SK-N-SH (cell line): Measurements from ENCODE around the gene COX7A1.

Experiments
- SIN3A ChIP-seq: IDR thresholded peaks from 2 replicates; pipeline ENCODE4 v1.6.1; 2012; ENCODE audit warnings: low read depth, mild to moderate bottlenecking, low read length, moderate library complexity, borderline replicate concordance
- TF ChIP-seq, protein P1 (sequence below): fragments of 200-600 bp; sonication (generic); IDR thresholded peaks from 2 replicates; pipeline ENCODE4 v1.6.1; 2017; ENCODE audit warnings: antibody characterized with exemption, mild to moderate bottlenecking, moderate library complexity

DNA sequence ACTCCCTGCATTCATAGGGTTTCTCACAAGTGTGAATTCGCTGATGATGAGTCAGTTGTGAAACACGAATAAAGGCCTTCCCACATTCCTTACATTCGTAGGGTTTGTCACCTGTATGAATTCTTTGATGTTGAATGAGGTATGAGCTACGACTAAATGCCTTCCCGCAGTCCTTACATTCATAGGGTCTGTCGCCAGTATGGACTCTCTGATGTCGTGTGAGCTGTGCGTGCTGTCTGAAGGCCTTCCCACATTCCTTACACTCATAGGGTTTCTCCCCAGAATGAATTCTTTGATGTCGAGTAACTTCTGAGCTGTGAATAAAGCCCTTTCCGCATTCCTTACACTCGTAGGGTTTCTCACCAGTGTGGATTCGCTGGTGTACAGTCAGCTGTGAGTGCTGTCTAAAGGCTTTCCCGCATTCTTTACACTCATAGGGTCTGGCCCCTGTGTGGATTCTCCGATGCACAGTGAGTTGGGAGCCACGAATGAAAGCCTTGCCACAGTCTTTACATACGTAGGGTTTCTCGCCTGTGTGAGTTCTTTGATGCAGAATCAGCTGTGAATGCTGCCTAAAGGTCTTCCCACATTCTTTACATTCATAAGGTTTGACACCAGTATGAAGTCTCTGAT lies 30.5 kb upstream of the COX7A1 start:
- TF ChIP-seq, protein P1, sequence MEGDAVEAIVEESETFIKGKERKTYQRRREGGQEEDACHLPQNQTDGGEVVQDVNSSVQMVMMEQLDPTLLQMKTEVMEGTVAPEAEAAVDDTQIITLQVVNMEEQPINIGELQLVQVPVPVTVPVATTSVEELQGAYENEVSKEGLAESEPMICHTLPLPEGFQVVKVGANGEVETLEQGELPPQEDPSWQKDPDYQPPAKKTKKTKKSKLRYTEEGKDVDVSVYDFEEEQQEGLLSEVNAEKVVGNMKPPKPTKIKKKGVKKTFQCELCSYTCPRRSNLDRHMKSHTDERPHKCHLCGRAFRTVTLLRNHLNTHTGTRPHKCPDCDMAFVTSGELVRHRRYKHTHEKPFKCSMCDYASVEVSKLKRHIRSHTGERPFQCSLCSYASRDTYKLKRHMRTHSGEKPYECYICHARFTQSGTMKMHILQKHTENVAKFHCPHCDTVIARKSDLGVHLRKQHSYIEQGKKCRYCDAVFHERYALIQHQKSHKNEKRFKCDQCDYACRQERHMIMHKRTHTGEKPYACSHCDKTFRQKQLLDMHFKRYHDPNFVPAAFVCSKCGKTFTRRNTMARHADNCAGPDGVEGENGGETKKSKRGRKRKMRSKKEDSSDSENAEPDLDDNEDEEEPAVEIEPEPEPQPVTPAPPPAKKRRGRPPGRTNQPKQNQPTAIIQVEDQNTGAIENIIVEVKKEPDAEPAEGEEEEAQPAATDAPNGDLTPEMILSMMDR = no peak
- no peak for TF ChIP-seq SIN3A
